GM19452 (cell line): Measurements from ENCODE around the gene EXOC4.

ENCODE experiments used
- ATAC-seq: cut with Tn5 transposase; IDR thresholded peaks from one replicate; pipeline ENCODE4 v1.9.1; 2021; ENCODE audit not compliant: unreplicated experiment

EXOC4 gene

DNA sequence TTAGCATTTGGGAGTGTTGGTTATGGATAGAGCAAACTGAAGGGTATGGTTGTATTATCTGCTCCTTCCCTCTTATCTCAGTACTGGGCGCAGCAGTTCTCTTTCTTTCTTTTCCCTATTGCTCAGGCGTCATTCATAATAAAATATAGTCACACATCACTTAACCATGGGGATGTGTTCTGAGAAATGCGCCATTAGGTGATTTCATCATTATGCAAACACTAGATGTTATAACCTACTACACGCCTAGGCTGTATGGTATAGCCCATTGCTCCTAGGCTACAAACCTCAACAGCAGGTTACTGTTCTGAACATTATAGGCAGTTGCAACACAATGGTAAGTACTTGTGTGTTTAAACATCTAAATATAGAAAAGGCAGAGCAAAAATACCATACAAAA lies 401.7 kb downstream of the EXOC4 start:
- ATAC-seq = no peak

GRCh38 chr7:133662276-133662675 lies 409.4 kb downstream of the EXOC4 start:
- ATAC-seq = no peak

DNA sequence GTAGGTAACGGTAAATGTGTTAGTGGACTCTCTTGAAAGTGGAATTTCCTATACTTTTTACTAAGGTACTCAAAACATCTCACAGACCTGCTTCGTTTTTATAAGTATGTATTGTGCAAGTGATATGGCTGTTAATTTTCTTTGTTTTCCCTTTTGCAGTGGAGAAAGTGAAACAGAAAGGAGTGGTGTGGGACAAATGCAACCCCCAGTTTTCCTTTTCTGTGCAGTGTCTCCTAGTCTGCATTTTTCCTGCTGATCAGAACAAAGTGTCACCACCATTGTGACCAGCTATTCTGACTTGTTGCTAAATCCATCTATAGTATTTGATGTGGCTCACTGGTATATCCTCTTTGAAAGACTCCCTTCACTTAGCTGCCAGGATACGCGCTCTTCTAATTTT lies 410.0 kb downstream of the EXOC4 start:
- ATAC-seq = no peak

DNA sequence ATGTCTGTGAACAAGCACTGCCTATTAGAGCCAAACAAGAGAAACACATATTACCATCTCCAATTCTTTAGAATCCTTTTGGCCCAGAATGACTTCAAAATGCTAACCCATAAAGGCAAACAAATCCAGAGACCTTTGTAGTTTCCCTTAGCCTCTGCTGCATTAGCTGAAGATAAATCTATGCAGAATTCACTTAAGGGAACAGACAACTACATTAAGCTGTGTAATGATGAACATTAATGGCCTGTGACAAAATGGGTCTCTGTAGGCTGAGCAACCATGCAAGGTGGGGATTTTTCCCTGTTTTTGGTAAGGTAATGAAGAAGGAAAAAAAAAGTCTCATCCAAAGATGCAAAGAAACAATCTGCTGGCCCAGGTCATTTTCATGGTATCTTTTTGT lies 411.6 kb downstream of the EXOC4 start:
- no peak for ATAC-seq

DNA sequence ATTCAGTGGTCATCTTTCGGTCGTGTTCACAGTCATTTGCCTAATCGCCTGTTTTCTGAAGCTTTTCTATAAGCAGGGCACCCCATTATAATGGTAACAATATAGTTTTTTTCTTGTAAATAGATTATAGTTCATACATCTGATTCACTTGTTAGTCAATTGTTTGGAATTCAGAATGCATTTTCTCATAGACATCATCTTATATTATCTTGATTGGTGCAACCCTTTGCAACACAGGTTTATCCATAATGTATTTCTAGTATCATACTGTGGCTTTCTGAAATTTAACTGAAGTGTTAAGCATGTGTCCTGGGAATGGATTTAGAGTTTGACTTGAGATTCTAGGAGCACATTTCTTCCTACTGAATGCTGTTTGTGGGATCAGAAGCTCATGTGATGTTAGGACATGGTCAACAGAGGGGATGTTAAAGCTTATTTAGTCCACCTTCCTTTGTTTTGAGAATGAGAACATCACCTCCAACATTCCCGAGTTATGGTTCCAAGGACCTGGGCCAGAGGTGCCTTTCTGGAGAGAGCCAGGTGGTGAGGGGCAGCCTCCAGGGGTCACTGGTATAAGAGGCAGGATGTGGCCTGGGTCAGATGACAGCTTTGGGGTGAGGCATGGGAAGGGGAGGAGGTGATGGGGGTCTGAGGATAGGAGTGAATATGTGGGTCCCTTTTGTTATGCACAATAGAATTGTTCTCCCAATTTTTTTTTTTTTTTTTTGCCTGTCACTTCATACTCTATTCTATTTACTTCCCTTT lies 415.6 kb downstream of the EXOC4 start:
- ATAC-seq = no peak

DNA sequence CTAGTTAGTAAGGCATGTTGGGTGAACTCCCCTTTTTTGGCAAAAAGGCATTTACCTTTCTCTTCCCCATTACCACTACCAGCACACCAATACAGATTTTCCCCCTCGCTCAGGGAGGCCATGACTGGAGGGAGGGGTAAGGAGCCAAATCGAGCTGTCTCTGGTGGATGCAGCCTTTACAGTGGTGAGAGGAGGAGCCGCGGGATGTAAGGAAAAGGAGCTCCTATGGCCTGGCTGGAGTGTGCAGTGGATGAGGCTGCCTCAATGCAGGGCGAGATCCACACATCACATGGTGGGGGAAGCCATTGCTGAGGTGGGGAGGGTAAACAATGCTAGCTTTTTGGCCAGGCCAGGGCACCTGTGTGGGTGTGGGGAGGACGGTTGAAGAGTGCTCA lies 416.2 kb downstream of the EXOC4 start:
- no peak for ATAC-seq

DNA sequence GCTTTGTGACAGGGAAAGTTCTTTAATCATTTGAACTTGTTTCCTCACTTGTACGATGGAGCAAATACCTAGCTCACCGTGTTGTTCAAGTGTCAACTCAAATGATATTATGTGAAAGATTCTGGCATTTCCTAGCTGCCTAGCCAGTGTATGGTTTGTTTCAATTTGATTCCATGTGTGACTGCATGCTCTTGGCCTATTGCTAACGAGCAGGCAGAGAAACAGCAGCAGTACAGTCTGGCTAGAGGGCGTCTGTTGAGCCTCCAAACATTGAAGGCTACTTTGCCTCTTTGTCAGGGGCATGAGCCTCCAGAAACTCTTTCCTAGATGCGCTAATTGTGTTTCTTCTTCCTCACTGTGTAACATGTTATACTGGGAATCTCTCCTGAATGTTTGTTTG lies 417.4 kb downstream of the EXOC4 start:
- ATAC-seq = no peak

DNA sequence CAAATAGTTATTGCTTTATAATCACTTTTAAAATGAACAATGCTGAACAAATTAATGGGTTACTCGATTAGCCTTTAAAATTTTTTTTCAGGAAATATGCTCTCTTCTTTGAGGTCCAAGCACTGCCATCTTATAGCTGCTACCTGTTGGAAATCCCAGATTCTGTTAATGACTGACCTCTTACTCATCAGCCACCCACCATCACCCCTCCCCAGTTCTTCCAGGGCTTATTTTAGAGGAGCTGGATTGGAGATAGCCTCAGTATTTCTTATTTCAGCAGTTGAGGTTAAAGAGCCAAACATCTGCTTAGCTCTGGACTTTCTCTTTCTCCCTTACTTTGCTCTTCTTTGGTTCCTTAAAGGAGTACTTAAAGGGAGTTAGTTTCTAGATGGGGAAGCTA lies 420.0 kb downstream of the EXOC4 start:
- ATAC-seq = no peak

DNA sequence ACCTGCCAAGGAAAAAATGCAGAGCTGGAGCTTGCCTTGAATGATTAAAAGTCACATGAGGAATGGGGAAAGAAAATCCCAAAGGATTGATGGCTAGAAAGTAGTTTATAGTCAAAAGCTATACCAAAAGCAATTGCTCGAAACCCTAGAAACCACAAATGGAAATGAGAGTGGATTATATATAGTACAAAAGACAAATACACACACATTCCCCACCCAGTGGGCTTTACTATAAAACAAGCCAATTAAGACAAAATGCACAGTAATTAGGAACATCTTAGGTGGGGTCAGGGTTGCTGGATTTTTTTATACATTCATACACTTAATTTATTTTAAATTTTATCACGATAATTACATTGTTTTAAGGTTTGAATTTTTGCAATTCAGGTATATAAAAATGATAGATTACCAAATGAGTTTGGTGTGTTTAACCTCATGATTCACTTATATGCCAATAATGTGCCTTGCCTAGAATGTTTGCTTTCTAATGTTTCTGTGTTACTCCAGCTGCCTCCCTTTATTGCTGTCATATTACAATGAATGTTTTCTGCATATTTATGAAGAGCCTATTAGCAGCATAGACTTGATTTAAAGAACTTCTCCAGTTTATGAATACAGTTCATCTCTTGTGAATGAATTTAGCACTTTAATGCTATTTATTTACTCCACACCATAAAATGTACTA lies 421.3 kb downstream of the EXOC4 start:
- no peak for ATAC-seq

GRCh38 chr7:133675510-133676218 lies 422.8 kb downstream of the EXOC4 start:
- ATAC-seq = no peak

GRCh38 chr7:133676805-133677370 lies 424.0 kb downstream of the EXOC4 start:
- no peak for ATAC-seq

DNA sequence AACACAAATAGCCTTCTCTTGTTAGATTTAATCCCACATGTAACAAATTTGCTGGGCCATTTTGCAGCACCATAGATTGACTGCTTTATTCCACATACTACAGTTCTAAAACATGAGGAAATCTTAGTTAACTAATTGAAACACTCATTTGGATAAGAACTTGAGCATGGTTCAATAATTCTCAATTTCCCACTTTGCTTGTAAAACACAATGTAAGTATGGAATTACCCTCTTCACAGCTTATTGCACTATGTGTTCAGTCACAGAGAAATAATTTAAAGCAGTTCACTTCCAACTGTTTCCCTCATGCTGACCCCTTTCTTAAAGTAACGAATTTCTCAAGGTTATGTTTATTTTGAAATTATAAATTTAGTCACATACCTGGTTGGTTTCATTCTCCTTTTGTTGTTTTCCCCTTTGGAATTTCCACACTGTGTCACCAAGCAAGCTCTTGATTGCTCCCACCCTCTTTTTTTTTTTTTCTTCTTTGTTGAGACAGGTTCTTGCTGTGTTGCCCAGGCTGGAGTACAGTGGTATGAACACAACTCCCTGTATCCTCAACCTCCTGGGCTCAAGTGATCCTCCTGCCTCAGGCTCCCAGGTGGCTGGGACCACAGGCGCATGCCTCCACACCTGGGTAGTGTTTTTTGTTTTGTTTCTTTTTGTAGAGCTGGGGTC lies 425.4 kb downstream of the EXOC4 start:
- no peak for ATAC-seq

DNA sequence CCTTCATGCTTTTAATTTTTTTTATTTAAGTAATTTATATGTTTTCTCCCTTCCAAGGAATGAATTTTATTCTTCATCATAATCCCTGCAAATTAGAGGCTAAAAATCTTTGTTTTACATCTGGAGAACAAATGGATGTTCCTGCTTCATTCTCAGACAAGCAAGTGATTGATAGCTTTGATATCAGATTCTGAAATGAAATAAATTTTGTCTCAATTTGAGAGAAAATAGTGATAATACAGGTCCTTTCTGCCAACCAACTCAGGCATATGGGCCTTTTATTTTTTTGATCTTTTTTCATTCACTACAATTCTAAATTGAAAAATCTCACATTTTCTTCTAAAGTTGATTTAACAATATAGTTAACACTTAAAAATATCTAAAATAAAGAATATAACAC lies 427.1 kb downstream of the EXOC4 start:
- ATAC-seq = no peak

- no peak for ATAC-seq
Observed at GRCh38 chr7:133681529-133681928, 428.7 kb downstream of the EXOC4 start.

DNA sequence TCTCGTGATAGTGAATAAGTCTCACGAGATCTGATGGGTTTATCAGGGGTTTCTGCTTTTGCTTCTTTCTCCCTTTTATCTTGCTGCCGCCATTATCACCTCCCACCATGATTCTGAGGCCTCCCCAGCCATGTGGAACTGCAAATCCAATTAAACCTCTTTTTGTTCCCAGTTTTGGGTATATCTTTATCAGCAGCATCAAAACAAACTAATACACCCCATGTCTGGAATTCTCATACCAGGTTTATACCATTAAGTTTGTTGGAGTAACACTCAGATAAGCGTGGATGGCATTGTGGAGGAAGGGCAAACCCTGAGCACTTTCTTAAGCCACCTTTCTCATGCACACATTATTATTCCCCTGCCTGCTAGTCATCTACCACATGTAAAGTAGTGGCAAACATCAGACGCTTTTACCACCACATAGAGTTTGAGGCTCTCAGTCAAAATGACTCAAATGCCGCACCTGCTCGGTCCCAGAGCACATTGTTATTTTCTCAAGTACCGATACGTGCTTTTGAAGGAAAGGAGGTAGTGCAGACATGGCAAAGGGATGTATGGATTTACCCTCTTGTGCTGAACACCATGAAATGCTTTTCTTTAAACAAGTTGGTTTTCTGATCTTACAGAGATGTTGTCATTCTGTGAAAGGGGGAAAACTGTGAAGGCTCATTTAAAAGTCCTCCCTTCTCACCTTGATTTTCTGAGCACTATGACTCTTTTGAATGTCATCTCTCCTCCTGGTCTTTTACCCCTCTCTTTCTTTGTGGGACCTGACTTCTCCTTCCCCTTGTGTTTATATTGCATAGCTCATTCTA lies 429.7 kb downstream of the EXOC4 start:
- no peak for ATAC-seq

- ATAC-seq = no peak
Observed at GRCh38 chr7:133683182-133683454, 430.2 kb downstream of the EXOC4 start.

GRCh38 chr7:133688483-133689239 lies 435.8 kb downstream of the EXOC4 start:
- ATAC-seq = no peak

DNA sequence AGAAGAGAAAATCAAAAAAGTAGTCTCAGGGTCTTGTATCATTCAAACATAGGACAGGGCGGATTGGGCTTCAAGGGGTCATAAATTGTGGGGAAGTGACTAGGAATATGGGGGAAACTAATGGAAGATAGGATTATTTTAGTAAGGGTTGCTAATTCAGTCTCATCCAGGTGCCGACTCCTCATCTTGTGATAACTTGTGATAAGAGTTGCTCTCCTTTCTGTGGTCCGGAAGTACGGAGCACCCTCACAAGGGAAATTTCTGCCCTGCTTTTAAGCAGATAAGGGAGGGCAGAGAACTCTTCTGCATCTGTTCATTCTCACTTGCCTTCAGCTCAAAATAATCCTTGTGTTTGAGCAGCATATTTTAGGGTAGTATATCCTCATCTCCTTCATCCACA lies 437.9 kb downstream of the EXOC4 start:
- no peak for ATAC-seq

DNA sequence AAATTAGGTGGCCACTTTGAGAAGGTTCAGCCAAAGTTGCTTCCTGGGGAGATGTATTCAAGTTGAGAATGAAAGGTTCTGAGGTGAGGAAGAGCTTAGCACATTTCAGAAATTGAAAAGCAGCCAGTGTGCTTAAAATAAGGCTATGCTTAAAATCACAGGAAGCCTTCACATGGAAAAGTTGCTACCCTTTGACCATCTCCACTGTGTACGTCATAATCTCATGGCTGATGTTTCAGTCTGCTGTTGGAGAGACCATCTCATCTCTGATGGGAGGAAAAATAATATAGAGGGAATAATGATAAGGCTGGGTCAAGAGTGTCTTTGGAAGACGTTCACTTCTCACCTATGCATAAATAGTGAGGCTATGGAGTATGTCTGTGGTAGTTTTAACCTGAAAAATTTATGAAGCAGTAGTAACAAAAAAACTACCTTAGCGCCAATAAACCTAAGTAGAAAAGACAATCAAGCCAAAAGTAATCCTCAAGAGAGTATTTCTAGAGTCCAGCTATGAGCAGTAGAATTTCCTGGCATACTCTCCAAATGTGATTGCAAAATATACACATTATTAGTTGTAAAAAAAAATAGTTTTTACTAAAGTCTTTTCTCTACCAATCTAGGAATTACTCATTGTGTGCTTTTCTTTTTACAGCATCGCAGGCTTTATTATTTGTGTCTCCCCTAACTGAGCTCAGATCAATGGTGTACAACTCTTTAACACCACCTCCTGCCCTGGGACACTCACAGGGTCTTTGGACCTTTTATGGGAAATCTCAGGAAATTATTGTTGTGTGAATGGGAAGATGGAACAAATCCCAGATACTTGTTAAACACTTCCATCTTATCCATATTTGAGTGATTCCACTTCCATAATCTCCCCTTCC lies 439.1 kb downstream of the EXOC4 start:
- ATAC-seq = no peak
